Transverse colon (tissue), 4 donors: ENCODE data around the gene MASP2. TPM values are rescaled to one million over a fixed set of nuclear protein-coding genes. Genes with fewer than 3 reads are reported as not detected.
"Not testable (repeated sequence)": the region's sequence is repeated elsewhere in the genome, so short reads cannot be mapped to it uniquely, and the experiment has no call there.

Source experiments
- DNase-seq: peaks from one replicate; pipeline ENCODE4 v3.0.0-alpha.2; 2019
- H3K27ac ChIP-seq, 4 donors: fragments of 200-600 bp; sonication (generic); 2 replicates each; pipeline ENCODE4 v1.5.1; 2016 to 2018; ENCODE audit warnings: inconsistent platforms in 4 of 4
- H3K27me3 ChIP-seq: fragments of 200-600 bp; sonication (generic); 2 replicates; pipeline ENCODE4 v1.5.1; 2017; ENCODE audit warnings: inconsistent platforms
- H3K36me3 ChIP-seq, 4 donors: fragments of 200-600 bp; sonication (generic); 2 replicates each; pipeline ENCODE4 v1.5.1; 2017 to 2019; ENCODE audit warnings: inconsistent platforms in 4 of 4
- H3K4me1 ChIP-seq, 4 donors: fragments of 200-600 bp; sonication (generic); 2 replicates each; pipeline ENCODE4 v1.5.1; 2017 to 2020; ENCODE audit warnings: inconsistent platforms in 4 of 4
- H3K4me3 ChIP-seq, 4 donors: fragments of 200-600 bp; sonication (generic); 1 replicate in 1 of 4; 2 replicates in 3 of 4; pipeline versions ENCODE4 v1.5.1 to v1.6.1; 2017 to 2019; ENCODE audit warnings: inconsistent platforms in 4 of 4
- H3K9me3 ChIP-seq, 2 donors: fragments of 200-600 bp; sonication (generic); 2 replicates each; pipeline ENCODE4 v1.5.1; 2017 to 2019; ENCODE audit warnings: inconsistent platforms in 2 of 2
- EP300 ChIP-seq: sonication (generic); formaldehyde crosslinking; IDR thresholded peaks from one replicate; pipeline ENCODE4 v1.6.1; 2017; ENCODE audit warnings: antibody characterized with exemption, low read depth
- POLR2A ChIP-seq: fragments of 450-650 bp; IDR thresholded peaks from one replicate; pipeline ENCODE4 v1.6.1; 2016; ENCODE audit warnings: antibody characterized with exemption, mild to moderate bottlenecking, moderate library complexity
- POLR2AphosphoS5 ChIP-seq, 3 donors: sonication (generic); formaldehyde crosslinking; IDR thresholded peaks; one replicate each; pipeline ENCODE4 v1.6.1; 2016; ENCODE audit warnings: antibody characterized with exemption in 3 of 3
- WGBS, 2 donors: methylation state at CpG; one replicate each; pipeline ENCODE4 v1.1.5; 2018; ENCODE audit warnings: low coverage in 1 of 2; 5-methylcytosine and 5-hydroxymethylcytosine counted together
- in situ Hi-C, 4 donors: fragments of 200-750 bp; cut with MboI; loops; one replicate each; pipeline versions ENCODE4 v1.15.0 to v1.15.1; 2017; ENCODE audit warnings: low sequenced_read_pairs in 3 of 4, low pct_ligation_motif_present in 1 of 4, low pct_unique_long_range_greater_than_20kb in 1 of 4
- intact Hi-C: fragments of 100-400 bp; cut with DNase I; formaldehyde crosslinking; loops from one replicate; pipeline ENCODE4 v1.15.1; 2023; ENCODE audit warnings: low total_unique reads
- total RNA-seq, 4 donors: library from RNA; depleted of rRNA; stranded (reverse); fragments of >200 nt; gene quantifications; one replicate each; pipeline ENCODE4 v1.1.0, GENCODE V29; 2016
- TF ChIP-seq, protein P1 (sequence below), 5 experiments: fragments of 200-600 bp in 3 of 5; fragments of 450-650 bp in 2 of 5; sonication (generic) in 3 of 5; IDR thresholded peaks; 1 replicate in 2 of 5; 2 replicates in 3 of 5; pipeline ENCODE4 v1.5.1; 2016 to 2017; ENCODE audit warnings: antibody characterized with exemption in 5 of 5, inconsistent platforms in 3 of 5, mild to moderate bottlenecking in 2 of 5, moderate library complexity in 1 of 5

Gene MASP2
- total RNA-seq, 4 donors from 2014 or later = not detected

GRCh38 chr1:11039351-11040104, 7.5 kb downstream of the MASP2 start:
- TF ChIP-seq POLR2A (no peak), POLR2AphosphoS5 (IDR thresholded peaks at IDR 0.05) (no peak), EP300 (no peak)
- TF ChIP-seq, protein P1, sequence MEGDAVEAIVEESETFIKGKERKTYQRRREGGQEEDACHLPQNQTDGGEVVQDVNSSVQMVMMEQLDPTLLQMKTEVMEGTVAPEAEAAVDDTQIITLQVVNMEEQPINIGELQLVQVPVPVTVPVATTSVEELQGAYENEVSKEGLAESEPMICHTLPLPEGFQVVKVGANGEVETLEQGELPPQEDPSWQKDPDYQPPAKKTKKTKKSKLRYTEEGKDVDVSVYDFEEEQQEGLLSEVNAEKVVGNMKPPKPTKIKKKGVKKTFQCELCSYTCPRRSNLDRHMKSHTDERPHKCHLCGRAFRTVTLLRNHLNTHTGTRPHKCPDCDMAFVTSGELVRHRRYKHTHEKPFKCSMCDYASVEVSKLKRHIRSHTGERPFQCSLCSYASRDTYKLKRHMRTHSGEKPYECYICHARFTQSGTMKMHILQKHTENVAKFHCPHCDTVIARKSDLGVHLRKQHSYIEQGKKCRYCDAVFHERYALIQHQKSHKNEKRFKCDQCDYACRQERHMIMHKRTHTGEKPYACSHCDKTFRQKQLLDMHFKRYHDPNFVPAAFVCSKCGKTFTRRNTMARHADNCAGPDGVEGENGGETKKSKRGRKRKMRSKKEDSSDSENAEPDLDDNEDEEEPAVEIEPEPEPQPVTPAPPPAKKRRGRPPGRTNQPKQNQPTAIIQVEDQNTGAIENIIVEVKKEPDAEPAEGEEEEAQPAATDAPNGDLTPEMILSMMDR (IDR thresholded peaks at IDR 0.05) = no peak
- Histone ChIP-seq H3K27ac (no peak overlapping the region), H3K36me3 (no peaks in the 10 kb centered on the region), H3K9me3 (no peaks in the 10 kb centered on the region), H3K4me3 (no peak overlapping the region), H3K27me3 (no peaks in the 10 kb centered on the region), H3K4me1 (peaks cover 0 to 9% (median 3%) of the 10 kb centered on the region in 4 donors)
- WGBS, 2 donors = 68 to 73% methylated on average over 2 of the region's 2 CpGs
- intact Hi-C loops = loop anchor here (5.0 kb wide), 1 partner anchor 603 kb away; no protein-coding TSS in a partner anchor
- in situ Hi-C loops = loop anchor here in 3 of 4 donors (10.0 to 25.0 kb wide), 2 partner anchors 595 to 598 kb away; no protein-coding TSS in a partner anchor
- DNase-seq = no peak

DNA sequence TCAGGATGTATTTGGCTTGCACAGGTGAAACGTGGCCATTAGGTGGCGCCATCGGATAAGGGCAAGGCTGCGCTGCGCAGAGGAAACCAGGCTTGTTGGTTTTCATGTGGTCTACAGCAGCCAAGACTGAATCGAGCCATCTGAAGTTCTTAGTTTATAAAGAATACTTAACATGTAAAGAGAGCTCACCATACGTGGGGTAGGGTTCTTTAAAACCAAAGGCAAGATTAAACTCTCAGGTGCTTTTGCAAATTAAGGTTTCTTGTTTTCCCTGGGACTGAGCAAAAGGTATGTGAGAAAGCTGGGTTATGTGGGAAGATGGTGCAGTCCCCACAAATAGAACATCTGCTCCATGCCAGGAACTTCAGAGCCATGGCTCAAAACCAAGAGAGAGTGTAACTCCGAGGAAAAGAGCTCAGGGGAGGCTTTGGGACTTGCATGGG, 9.3 kb downstream of the MASP2 start:
- intact Hi-C loops (loop anchor here (5.0 kb wide), 1 partner anchor 605 kb away; no protein-coding TSS in a partner anchor), in situ Hi-C loops (loop anchor here in 3 of 4 donors (10.0 to 25.0 kb wide), 2 partner anchors 597 to 600 kb away; no protein-coding TSS in a partner anchor)
- no peak for TF ChIP-seq EP300
- peak in 1 of 3 donors; percentile 31 for TF ChIP-seq POLR2AphosphoS5 (IDR thresholded peaks at IDR 0.05)
- TF ChIP-seq POLR2A = no peak
- TF ChIP-seq, protein P1 (IDR thresholded peaks at IDR 0.05) = peak; percentile 90 to 96 (median 94)
- no peak overlapping the region for H3K27ac ChIP-seq
- peak; percentile 91 for DNase-seq
- H3K9me3 ChIP-seq = no peaks in the 10 kb centered on the region
- H3K27me3 ChIP-seq = no peaks in the 10 kb centered on the region
- no peaks in the 10 kb centered on the region for H3K36me3 ChIP-seq
- WGBS, 2 donors = 2% methylated on average over 8 of the region's 8 CpGs; no CpG with 5 or more reads in 1 of the 2 donors
- H3K4me3 ChIP-seq = no peak overlapping the region
- H3K4me1 ChIP-seq = peaks cover 0 to 9% (median 3%) of the 10 kb centered on the region in 4 donors

- in situ Hi-C loops = loop anchor here in 3 of 4 donors (10.0 to 25.0 kb wide), 2 partner anchors 598 to 600 kb away; no protein-coding TSS in a partner anchor
- intact Hi-C loops = loop anchor here (5.0 kb wide), 1 partner anchor 605 kb away; no protein-coding TSS in a partner anchor
- H3K36me3 ChIP-seq, H3K9me3 ChIP-seq, DNase-seq, H3K4me1 ChIP-seq, H3K27ac ChIP-seq, H3K27me3 ChIP-seq, H3K4me3 ChIP-seq: not testable (repeated sequence)
- WGBS, 2 donors = 36 to 54% methylated on average over 10 to 18 of the region's 18 CpGs
Observed at GRCh38 chr1:11037019-11037739, 9.9 kb downstream of the MASP2 start.

DNA sequence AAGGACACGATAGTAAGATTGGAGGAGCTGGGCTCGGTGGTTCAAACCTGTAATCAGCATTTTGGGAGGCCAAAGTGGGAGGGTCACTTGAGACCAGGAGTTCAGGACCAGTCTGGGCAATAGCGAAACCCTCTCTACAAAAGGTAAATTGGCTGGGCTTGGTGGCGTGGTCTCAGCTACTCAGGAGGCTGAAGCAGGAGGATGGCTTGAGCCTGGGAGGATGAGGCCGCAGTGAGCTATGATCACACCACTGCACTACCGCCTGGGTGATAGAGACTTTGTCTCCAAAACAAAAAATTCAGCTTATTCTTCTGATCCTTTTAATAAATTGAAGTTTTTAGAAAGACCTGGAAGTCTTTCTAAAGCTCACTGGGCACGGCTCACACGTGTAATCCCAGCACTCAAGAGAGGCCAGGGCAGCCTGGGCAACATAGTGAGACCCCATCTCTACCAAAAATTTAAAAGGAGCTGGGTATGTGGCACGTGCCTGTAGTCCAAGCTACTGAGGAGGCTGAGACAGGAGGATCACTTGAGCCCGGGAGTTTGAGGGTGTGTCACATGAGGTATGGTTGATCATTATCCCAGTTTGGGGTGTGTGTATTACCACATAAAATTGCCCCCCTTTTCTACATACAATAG, 15.3 kb downstream of the MASP2 start:
- WGBS, 2 donors = 86 to 89% methylated on average over 4 to 10 of the region's 10 CpGs

More for the DNA sequence above, 15.3 kb downstream of the MASP2 start:
- Histone ChIP-seq H3K36me3 (no peaks in the 10 kb centered on the region), H3K4me3 (no peak overlapping the region), H3K9me3 (no peaks in the 10 kb centered on the region), H3K27ac (no peak overlapping the region), H3K4me1 (no peaks in the 10 kb centered on the region), H3K27me3 (no peaks in the 10 kb centered on the region)
- in situ Hi-C loops = loop anchor here in 3 of 4 donors (10.0 to 25.0 kb wide), 2 partner anchors 603 to 606 kb away; no protein-coding TSS in a partner anchor
- intact Hi-C loops = no loop called here
- no peak for DNase-seq
- TF ChIP-seq, protein P1 (IDR thresholded peaks at IDR 0.05) = no peak
- TF ChIP-seq POLR2AphosphoS5 (IDR thresholded peaks at IDR 0.05) (no peak), EP300 (no peak), POLR2A (no peak)
